ENCODE results near the gene TRIM2. TPM values are rescaled to one million over a fixed set of nuclear protein-coding genes. Genes with fewer than 3 reads are reported as not detected.

TRIM2 gene
- total and polyA plus RNA-seq, 2 of the 8 experiments (the other 6 are each of a cell fraction or from before 2014, with no cell fraction given): 34.0 to 59.8 TPM

GRCh38 chr4:153387981-153388380 is 183.7 kb downstream of the TRIM2 start:
- Histone ChIP-seq H3K79me1 (ENCODE audit: low read depth, low read length) (no peaks in the 10 kb centered on the region), H3K79me2 (ENCODE audit: control insufficient read depth in 1 of 2, insufficient read depth in 2 of 2, low read length in 2 of 2) (no peaks in the 10 kb centered on the region), H3K56ac (replicated peaks; ENCODE audit: insufficient read length, low read depth, low read length) (no peak overlapping the region), H3K4me2 (ENCODE audit: insufficient read depth in 1 of 2, low read depth in 2 of 2, low read length in 2 of 2) (no peak overlapping the region), H4K8ac (ENCODE audit: extremely low read depth, insufficient read depth, low read length) (no peak overlapping the region), H2BK12ac (ENCODE audit: low read depth, low read length) (no peak overlapping the region), H4K5ac (ENCODE audit: insufficient read length, low read depth, low read length) (no peak overlapping the region), H3K27me3 (replicated peaks in 1 of 4; ENCODE audit: control insufficient read depth in 3 of 4, extremely low read depth in 1 of 4, insufficient read depth in 3 of 4, low read length in 3 of 4) (no peaks in the 10 kb centered on the region), H2BK15ac (ENCODE audit: low read length) (no peak overlapping the region), H2BK5ac (ENCODE audit: low read depth, low read length) (no peak overlapping the region), H3K14ac (ENCODE audit: insufficient read length) (no peak overlapping the region), H2AFZ (ENCODE audit: low read length) (no peak overlapping the region), H3K36me3 (ENCODE audit: control insufficient read depth in 2 of 4, insufficient read depth in 4 of 4, low read length in 3 of 4) (no peaks in the 10 kb centered on the region), H2AK5ac (ENCODE audit: low read depth, low read length) (no peak overlapping the region), H3K9ac (replicated peaks in 1 of 4; ENCODE audit: extremely low read depth in 1 of 4, low read depth in 3 of 4, low read length in 3 of 4) (no peak overlapping the region), H3K4me3 (ENCODE audit: extremely low read depth in 1 of 4, insufficient read depth in 2 of 4, low read depth in 3 of 4, low read length in 4 of 4) (no peak overlapping the region), H4K91ac (replicated peaks; ENCODE audit: insufficient read length, low read length) (no peak overlapping the region), H3K23ac (ENCODE audit: insufficient read length) (no peak overlapping the region), H3K27ac (ENCODE audit: low read depth, low read length) (no peak overlapping the region), H2BK20ac (ENCODE audit: low read length) (no peak overlapping the region), H3K4me1 (replicated peaks in 1 of 4; ENCODE audit: control insufficient read depth in 3 of 4, insufficient read depth in 4 of 4, low read length in 3 of 4) (no peaks in the 10 kb centered on the region), H3K23me2 (ENCODE audit: low read depth, low read length) (no peaks in the 10 kb centered on the region; the same call in 1 of the 2 replicates), H2BK120ac (replicated peaks; ENCODE audit: low read depth, low read length) (no peak overlapping the region), H3K4ac (replicated peaks; ENCODE audit: insufficient read length, low read depth, low read length) (no peak overlapping the region), H3K9me3 (ENCODE audit: insufficient read depth in 2 of 2, low read depth in 1 of 2, low read length in 1 of 2) (no peaks in the 10 kb centered on the region), H3K18ac (ENCODE audit: extremely low read depth, low read length) (no peak overlapping the region), H4K20me1 (replicated peaks in 1 of 2; ENCODE audit: control insufficient read depth in 1 of 2, insufficient read depth in 2 of 2, low read length in 2 of 2) (no peaks in the 10 kb centered on the region)
- ChIA-PET POLR2A (ENCODE audit: partially characterized antibody) (no interaction called here), CTCF (ENCODE audit: partially characterized antibody) (interaction anchor here (0.7 to 1.0 kb wide), 2 partner anchors 26 to 33 kb away, joined by 3 to 7 read pairs; no protein-coding TSS in a partner anchor)
- TF ChIP-seq CREB1 (IDR thresholded peaks at IDR 0.05) (no peak), KDM5A (IDR thresholded peaks at IDR 0.05; ENCODE audit: low read length) (no peak), TAF1 (IDR thresholded peaks at IDR 0.05; ENCODE audit: low read depth, low read length) (no peak), CTCF (IDR thresholded peaks at IDR 0.05; ENCODE audit: control extremely low read depth in 1 of 3, insufficient read depth in 1 of 3, low read depth in 1 of 3, low read length in 3 of 3) (no peak), SIX5 (IDR thresholded peaks at IDR 0.05; ENCODE audit: low read depth, low read length) (no peak)
- WGBS, 2 experiments (ENCODE audit: extremely low coverage in 1 of 2, insufficient coverage in 1 of 2, insufficient read length in 1 of 2, insufficient replicate concordance in 2 of 2, low coverage in 1 of 2, low lambda C conversion rate in 2 of 2, missing lambda C conversion rate in 1 of 2): 86% methylated on average over 4 of the region's 4 CpGs; no CpG with 5 or more reads in 1 of the 2 experiments
- FAIRE-seq: no peak
- no peak for DNase-seq (ENCODE audit: low read depth in 1 of 2, low spot score in 2 of 2)
